Left renal pelvis (tissue), 4 donors: ENCODE measurements around the gene GFOD2. TPM values are rescaled to one million over a fixed set of nuclear protein-coding genes. Genes with fewer than 3 reads are reported as not detected.

Source experiments
- DNase-seq, 4 donors: peaks; one replicate each; pipeline ENCODE4 v3.0.0-alpha.2; 2013; ENCODE audit warnings: low read depth in 4 of 4, low spot score in 3 of 4
- polyA plus RNA-seq, 4 donors: library from polyadenylated mRNA; unstranded; fragments of 120-200 nt; gene quantifications; one replicate each; pipeline ENCODE4 v1.2.1, GENCODE V29; 2013; ENCODE audit not compliant: insufficient read length in 4 of 4

The GFOD2 gene
- polyA plus RNA-seq, 4 donors: 17.7 to 24.5 (median 20.7) TPM

- DNase-seq: no peak
Observed at GRCh38 chr16:67673712-67674580, 45.2 kb downstream of the GFOD2 start.

- DNase-seq: no peak
Observed at GRCh38 chr16:67672739-67673662, 46.1 kb downstream of the GFOD2 start.

- no peak for DNase-seq
Observed at GRCh38 chr16:67672306-67672705, 46.8 kb downstream of the GFOD2 start.

GRCh38 chr16:67669499-67670101, 49.5 kb downstream of the GFOD2 start:
- DNase-seq: no peak

GRCh38 chr16:67668495-67669157, 50.5 kb downstream of the GFOD2 start:
- DNase-seq: no peak

- DNase-seq: peak; percentile 67 to 81 (median 74)
Observed at GRCh38 chr16:67667817-67668494, 51.2 kb downstream of the GFOD2 start.

GRCh38 chr16:67667453-67667816, 51.7 kb downstream of the GFOD2 start:
- DNase-seq: no peak

GRCh38 chr16:67666559-67667452, 52.3 kb downstream of the GFOD2 start, which contains the start of the genes C16orf86 and ENKD1:
Gene C16orf86 (plus strand): TSS chr16:67666814. CDS start chr16:67666971, 157 bp downstream.
Gene ENKD1 (minus strand): TSS chr16:67666750. CDS start chr16:67666442, 308 bp downstream.
- peak in 1 of 4 donors; percentile 65 for DNase-seq

- no peak for DNase-seq
Observed at GRCh38 chr16:67666032-67666551, 53.0 kb downstream of the GFOD2 start.

GRCh38 chr16:67665598-67665997, 53.5 kb downstream of the GFOD2 start:
- no peak for DNase-seq

GRCh38 chr16:67664871-67665270, 54.2 kb downstream of the GFOD2 start:
- no peak for DNase-seq

GRCh38 chr16:67664258-67664657, 54.9 kb downstream of the GFOD2 start:
- DNase-seq: no peak

GRCh38 chr16:67663877-67664222, 55.3 kb downstream of the GFOD2 start:
- no peak for DNase-seq

- DNase-seq: no peak
Observed at GRCh38 chr16:67663151-67663876, 55.8 kb downstream of the GFOD2 start.

GRCh38 chr16:67662653-67663010, 56.5 kb downstream of the GFOD2 start:
- no peak for DNase-seq

GRCh38 chr16:67661886-67662652, 57.0 kb downstream of the GFOD2 start:
- DNase-seq: no peak

GRCh38 chr16:67661101-67661761, 57.9 kb downstream of the GFOD2 start:
- no peak for DNase-seq
